Central memory CD8-positive, alpha-beta T cell (primary cell): ENCODE measurements around the gene FRAT2.
"Not testable (repeated sequence)": the region's sequence is repeated elsewhere in the genome, so short reads cannot be mapped to it uniquely, and the experiment has no call there.

ENCODE experiments used
- ATAC-seq: fragments of 150-1000 bp; cut with Tn5 transposase; replicated peaks from 2 replicates; pipeline ENCODE4 v1.10.0; 2022; ENCODE audit warnings: mild to moderate bottlenecking, moderate FRiP score, moderate number of reproducible peaks; ENCODE audit not compliant: poor library complexity, severe bottlenecking; ENCODE audit errors: extremely low read depth
- DNase-seq, 2 donors: peaks; one replicate each; pipeline ENCODE4 v3.0.0; 2021; ENCODE audit warnings: low spot score in 2 of 2
- H3K27ac Mint-ChIP-seq: one replicate; pipeline ENCODE4 v1.8.0; 2022; ENCODE audit warnings: low read depth, mild to moderate bottlenecking, moderate library complexity, mixed read lengths
- H3K27me3 Mint-ChIP-seq: one replicate; pipeline ENCODE4 v1.8.0; 2022; ENCODE audit warnings: mixed read lengths
- H3K36me3 Mint-ChIP-seq: one replicate; pipeline ENCODE4 v1.8.0; 2022; ENCODE audit warnings: mild to moderate bottlenecking, moderate library complexity, mixed read lengths; ENCODE audit not compliant: insufficient read depth
- H3K4me1 Mint-ChIP-seq: one replicate; pipeline ENCODE4 v1.8.0; 2022; ENCODE audit warnings: mixed read lengths
- H3K4me3 Mint-ChIP-seq: one replicate; pipeline ENCODE4 v1.8.0; 2022; ENCODE audit warnings: mild to moderate bottlenecking, moderate library complexity, mixed read lengths
- H3K9me3 Mint-ChIP-seq: one replicate; pipeline ENCODE4 v1.8.0; 2022; ENCODE audit warnings: mixed read lengths

Gene FRAT2

DNA sequence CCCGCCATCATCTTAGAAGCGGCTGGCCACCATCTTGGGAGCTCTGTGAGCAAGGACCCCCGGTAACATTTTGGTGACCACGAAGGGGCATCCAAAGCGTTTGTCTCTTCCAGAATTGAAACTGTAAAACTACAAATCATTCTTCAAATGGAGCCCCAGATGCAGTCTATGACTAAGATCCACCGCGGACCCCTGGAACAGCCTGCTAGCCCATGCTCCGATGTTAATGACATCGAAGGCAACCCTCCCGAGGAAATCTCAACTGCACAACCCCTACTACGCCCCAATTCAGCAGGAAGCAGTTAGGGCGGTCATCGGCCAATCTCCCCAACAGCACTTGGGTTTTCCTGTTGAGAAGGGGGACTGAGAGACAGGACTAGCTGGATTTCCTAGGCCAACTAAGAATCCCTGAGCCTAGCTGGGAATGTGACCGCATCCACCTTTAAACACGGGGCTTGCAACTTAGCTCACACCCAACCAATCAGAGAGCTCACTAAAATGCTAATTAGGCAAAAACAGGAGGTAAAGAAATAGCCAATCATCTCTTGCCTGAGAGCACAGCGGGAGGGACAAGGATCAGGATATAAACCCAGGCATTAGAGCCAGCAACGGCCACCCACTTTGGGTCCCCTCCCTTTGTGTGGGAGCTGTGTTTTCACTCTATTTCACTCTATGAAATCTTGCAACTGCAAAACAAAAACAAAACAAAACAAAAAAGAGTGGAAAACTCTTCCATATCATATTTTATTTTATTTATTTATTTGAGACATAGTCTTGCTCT, 43.8 kb downstream of the FRAT2 start:
- H3K27ac Mint-ChIP-seq, ATAC-seq, H3K4me3 Mint-ChIP-seq, DNase-seq, H3K27me3 Mint-ChIP-seq, H3K9me3 Mint-ChIP-seq: not testable (repeated sequence)
- Mint-ChIP-seq H3K36me3 (peaks cover 15% of the 10 kb centered on the region), H3K4me1 (peaks cover 17% of the 10 kb centered on the region)

DNA sequence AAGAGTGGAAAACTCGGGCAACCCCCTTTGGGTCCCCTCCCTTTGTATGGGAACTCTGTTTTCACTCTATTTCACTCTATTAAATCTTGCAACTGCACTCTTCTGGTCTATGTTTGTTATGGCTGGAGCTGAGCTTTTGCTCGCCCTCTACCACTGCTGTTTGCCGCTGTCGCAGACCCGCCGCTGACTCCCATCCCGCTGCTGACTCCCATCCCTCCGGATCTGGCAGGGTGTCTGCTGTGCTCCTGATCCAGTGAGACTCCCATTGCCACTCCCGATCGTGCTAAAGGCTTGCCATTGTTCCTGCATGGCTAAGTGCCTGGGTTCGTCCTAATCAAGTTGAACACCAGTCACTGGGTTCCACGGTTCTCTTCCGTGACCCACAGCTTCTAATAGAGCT, 44.5 kb downstream of the FRAT2 start:
- not testable (repeated sequence) for H3K9me3 Mint-ChIP-seq, H3K27ac Mint-ChIP-seq, DNase-seq, ATAC-seq, H3K4me3 Mint-ChIP-seq, H3K27me3 Mint-ChIP-seq
- H3K4me1 Mint-ChIP-seq = peaks cover 17% of the 10 kb centered on the region
- H3K36me3 Mint-ChIP-seq = peaks cover 16% of the 10 kb centered on the region
